GM12801 (cell line): ENCODE results near the gene BRD1.

Experiments used
- CTCF ChIP-seq: IDR thresholded peaks from one replicate; pipeline ENCODE4 v1.5.1; 2011; ENCODE audit warnings: control low read depth; ENCODE audit not compliant: insufficient read length; ENCODE audit errors: extremely low read depth

The BRD1 gene

GRCh38 chr22:49850959-49851802, 23.5 kb upstream of the BRD1 start:
- no peak for TF ChIP-seq CTCF

GRCh38 chr22:49850021-49850911, 22.6 kb upstream of the BRD1 start:
- no peak for TF ChIP-seq CTCF

GRCh38 chr22:49849161-49850020, 21.7 kb upstream of the BRD1 start:
- no peak for TF ChIP-seq CTCF

GRCh38 chr22:49848690-49849160, 21.1 kb upstream of the BRD1 start:
- TF ChIP-seq CTCF: no peak

- no peak for TF ChIP-seq CTCF
Measured at GRCh38 chr22:49847751-49848689, 20.3 kb upstream of the BRD1 start.

GRCh38 chr22:49845666-49846459, 18.2 kb upstream of the BRD1 start:
- TF ChIP-seq CTCF: no peak
